Activated naive CD4-positive, alpha-beta T cell treated with anti-CD3 and anti-CD28 coated beads, Interleukin-2, amount 10 ng/mL, durations not matched to agents 7 days and 5 days (primary cell): ENCODE measurements around the gene CDH22.

Source experiments
- CTCF ChIA-PET: fragments of 350-600 bp; sonication (Branson Sonifier 250); formaldehyde crosslinking; loops from one replicate; lab custom pipeline; 2021; ENCODE audit warnings: antibody characterized with exemption; lab: Charles Lee
- DNase-seq: peaks from one replicate; pipeline ENCODE4 v3.0.0-alpha.2; 2020
- H3K27ac Mint-ChIP-seq: one replicate; pipeline ENCODE4 v1.8.0; 2021; ENCODE audit warnings: mild to moderate bottlenecking, moderate library complexity, mixed read lengths
- H3K27me3 Mint-ChIP-seq: one replicate; pipeline ENCODE4 v1.8.0; 2021; ENCODE audit warnings: mild to moderate bottlenecking, mixed read lengths
- H3K36me3 Mint-ChIP-seq: one replicate; pipeline ENCODE4 v1.8.0; 2021; ENCODE audit warnings: mixed read lengths
- H3K4me1 Mint-ChIP-seq: one replicate; pipeline ENCODE4 v1.8.0; 2021; ENCODE audit warnings: mixed read lengths
- H3K4me3 Mint-ChIP-seq: one replicate; pipeline ENCODE4 v1.8.0; 2021; ENCODE audit warnings: mild to moderate bottlenecking, moderate library complexity, mixed read lengths
- H3K9me3 Mint-ChIP-seq: one replicate; pipeline ENCODE4 v1.8.0; 2021; ENCODE audit warnings: mixed read lengths

CDH22 gene

DNA sequence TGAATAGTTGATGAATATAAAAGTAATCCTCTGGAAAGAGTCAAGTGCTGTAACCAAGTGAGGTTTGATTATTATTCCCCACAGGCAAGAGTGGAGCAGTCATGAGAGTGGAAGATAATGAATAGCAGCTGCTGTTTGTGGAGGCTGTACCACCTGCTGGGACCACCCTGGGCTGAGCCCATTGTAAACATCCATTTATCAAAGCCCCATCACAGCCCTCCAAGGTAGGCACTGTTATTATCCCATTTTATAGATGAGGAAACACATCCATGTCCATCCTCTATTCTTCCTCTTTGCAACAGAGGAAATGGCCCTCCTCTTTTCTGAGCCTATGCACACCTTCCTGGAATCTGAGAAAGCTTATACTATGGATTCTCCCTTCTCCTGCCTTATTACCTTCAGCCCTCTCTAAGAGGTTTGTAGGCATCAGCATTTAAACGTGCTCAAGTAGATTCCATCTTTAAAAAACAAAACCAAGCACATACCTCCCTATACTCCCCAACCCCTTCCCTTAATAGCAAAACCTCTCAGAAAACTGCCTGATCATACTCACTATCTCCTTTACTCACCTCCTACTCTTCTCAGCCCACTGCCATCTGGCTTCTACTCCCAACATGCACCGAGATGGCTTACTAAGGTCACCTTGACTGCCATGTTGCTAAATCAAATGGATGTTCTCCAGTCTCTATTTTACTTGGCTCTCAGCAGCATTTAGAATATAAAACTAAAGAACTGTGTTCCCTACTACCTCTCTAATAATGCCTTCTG is 37.1 kb downstream of the CDH22 start:
- no peaks in the 10 kb centered on the region for H3K36me3 Mint-ChIP-seq
- no peak overlapping the region for H3K4me3 Mint-ChIP-seq
- no peak for DNase-seq
- H3K9me3 Mint-ChIP-seq: no peaks in the 10 kb centered on the region
- H3K27me3 Mint-ChIP-seq: peaks cover 48% of the 10 kb centered on the region
- CTCF ChIA-PET: no interaction called here
- H3K27ac Mint-ChIP-seq: no peak overlapping the region
- no peaks in the 10 kb centered on the region for H3K4me1 Mint-ChIP-seq

DNA sequence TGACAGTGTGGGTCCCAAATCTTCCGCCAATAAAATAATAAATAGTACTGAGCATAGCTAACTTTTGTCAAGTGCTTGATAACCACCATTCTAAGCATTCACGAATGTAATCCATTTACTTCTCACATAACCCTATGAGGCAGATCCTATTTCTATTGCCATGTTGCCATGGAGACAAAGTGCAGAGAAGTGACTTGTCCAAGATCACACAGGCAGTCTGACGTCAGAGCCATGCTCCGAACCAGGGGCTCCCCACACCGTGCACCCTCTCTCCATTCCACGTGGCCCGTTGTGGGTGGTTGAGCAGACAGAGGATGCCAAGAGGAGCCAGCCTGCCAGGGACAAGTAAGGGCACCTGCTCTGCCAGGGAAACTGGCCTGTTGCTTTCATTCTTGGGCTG is 38.9 kb downstream of the CDH22 start:
- CTCF ChIA-PET: no interaction called here
- H3K36me3 Mint-ChIP-seq: no peaks in the 10 kb centered on the region
- peaks cover 46% of the 10 kb centered on the region for H3K27me3 Mint-ChIP-seq
- no peak for DNase-seq
- no peak overlapping the region for H3K27ac Mint-ChIP-seq
- peaks cover 3% of the 10 kb centered on the region for H3K9me3 Mint-ChIP-seq
- no peaks in the 10 kb centered on the region for H3K4me1 Mint-ChIP-seq
- H3K4me3 Mint-ChIP-seq: no peak overlapping the region

DNA sequence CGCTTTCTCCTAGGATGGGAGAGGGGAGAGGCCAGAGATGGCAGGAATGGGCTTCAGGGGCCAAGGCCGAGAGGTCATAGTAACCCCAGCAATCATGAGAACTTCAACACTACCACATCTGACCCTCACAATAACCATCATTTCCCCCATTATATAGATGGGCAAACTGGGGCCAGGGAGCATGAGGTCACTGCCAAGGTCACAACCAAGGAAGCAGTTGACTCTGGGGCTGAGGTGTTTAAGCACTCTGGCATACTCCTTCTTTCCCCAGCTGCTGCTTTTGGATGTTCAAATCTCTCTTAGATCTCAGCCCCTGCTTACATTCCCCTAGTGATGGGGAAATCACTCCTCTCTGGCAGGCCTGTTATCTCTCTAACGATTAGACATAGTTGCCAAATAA is 39.6 kb downstream of the CDH22 start:
- Mint-ChIP-seq H3K4me3 (no peak overlapping the region), H3K27ac (no peak overlapping the region), H3K9me3 (peaks cover 3% of the 10 kb centered on the region), H3K36me3 (no peaks in the 10 kb centered on the region), H3K27me3 (peaks cover 44% of the 10 kb centered on the region), H3K4me1 (no peaks in the 10 kb centered on the region)
- DNase-seq: no peak
- CTCF ChIA-PET: no interaction called here

DNA sequence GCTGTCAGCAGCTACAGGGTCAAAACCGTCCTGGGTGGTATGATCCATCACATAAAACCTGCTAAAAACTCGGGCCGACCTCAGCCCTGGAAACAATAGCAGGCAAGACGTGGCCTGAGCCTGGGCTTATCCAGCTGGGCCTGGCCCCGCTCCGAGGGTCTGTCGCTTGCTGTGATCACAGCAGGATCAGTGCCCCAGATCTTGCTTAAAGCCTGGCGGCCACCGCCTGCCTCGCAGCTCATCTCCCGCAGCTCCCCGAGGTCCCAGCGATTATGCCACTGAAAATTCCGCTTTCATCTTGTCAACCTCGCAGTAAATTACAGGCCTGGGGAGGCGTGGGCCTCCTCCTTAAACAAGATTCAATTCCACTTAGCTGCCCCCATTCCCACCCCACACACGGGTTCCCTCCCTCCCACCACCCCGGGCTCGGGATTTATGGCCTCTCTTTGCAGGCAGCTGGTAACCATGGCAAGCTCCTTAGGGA is 40.1 kb downstream of the CDH22 start:
- H3K4me3 Mint-ChIP-seq: no peak overlapping the region
- no peaks in the 10 kb centered on the region for H3K4me1 Mint-ChIP-seq
- DNase-seq: no peak
- H3K27me3 Mint-ChIP-seq: peaks cover 40% of the 10 kb centered on the region
- peaks cover 3% of the 10 kb centered on the region for H3K9me3 Mint-ChIP-seq
- no peak overlapping the region for H3K27ac Mint-ChIP-seq
- CTCF ChIA-PET: no interaction called here
- H3K36me3 Mint-ChIP-seq: no peaks in the 10 kb centered on the region

DNA sequence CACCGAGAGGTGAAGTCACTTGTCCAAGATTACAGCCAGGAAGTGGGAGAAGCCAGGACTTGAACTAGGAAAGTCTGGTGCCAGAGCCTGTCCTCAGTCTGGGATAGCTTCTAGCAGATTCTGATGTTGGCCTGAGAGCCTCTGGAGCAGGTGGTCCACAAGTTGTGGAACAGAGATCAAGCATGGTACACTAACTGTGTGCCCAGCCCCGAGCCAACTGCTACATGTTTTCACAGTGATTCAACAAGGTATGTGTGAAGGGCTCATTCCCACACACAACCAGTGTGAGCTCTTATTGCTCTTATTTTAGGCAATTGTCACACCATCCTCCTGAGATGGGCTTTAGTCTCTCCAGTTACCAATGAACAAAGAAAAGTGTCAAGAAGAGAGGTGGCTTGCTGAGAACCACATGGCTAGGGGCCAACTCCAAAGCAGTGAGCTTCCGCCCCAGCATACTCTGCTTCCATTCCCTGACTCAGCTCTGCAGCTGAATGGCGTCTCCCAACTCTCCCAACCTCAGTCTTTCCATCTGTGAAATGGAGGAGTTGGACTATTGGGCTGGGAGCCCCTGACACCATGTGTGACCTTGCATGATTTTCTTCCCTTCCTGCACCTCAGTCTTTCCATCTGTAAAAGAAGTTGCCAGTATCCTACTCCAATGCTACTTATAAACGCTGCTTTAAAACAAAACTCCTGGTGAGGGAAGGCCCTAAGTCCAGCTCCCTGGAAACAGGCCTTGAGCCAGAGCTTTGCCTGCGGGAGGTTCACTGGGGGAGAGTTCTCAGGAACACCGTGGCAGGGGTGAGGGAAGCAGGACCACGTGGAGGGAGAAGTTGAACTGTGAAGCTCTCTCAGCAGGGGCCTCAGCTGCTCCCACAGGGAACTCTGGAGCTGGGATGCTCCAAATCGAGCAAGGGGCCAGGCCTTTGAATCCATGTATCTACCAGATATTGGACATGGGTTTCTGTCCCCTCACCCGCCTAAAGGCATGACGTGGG is 40.9 kb downstream of the CDH22 start:
- peaks cover 42% of the 10 kb centered on the region for H3K27me3 Mint-ChIP-seq
- H3K9me3 Mint-ChIP-seq: peaks cover 3% of the 10 kb centered on the region
- no peaks in the 10 kb centered on the region for H3K36me3 Mint-ChIP-seq
- H3K27ac Mint-ChIP-seq: no peak overlapping the region
- DNase-seq: no peak
- no peak overlapping the region for H3K4me3 Mint-ChIP-seq
- CTCF ChIA-PET: no interaction called here
- no peaks in the 10 kb centered on the region for H3K4me1 Mint-ChIP-seq

DNA sequence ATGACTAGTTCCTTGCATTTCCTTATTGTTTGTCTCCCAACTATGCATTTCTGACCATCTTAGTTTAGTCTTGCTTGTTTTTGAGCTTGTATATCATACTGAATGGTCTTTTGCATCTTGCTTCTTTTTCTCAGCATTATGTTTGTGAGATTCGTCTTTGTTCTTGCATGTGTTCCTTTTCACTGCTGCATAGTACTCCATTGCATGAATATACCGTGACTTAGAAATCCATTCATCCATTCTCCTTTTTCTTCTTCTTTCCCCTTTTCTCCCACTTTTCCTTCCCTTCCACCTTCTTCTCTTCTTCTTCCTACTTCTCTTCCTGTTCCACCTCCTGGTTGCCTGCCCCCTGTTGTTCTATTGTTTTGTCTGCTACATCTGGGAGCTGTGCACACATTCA is 42.8 kb downstream of the CDH22 start:
- H3K27ac Mint-ChIP-seq: no peak overlapping the region
- H3K4me3 Mint-ChIP-seq: no peak overlapping the region
- DNase-seq: no peak
- H3K9me3 Mint-ChIP-seq: peaks cover 3% of the 10 kb centered on the region
- CTCF ChIA-PET: no interaction called here
- no peaks in the 10 kb centered on the region for H3K4me1 Mint-ChIP-seq
- peaks cover 34% of the 10 kb centered on the region for H3K27me3 Mint-ChIP-seq
- H3K36me3 Mint-ChIP-seq: no peaks in the 10 kb centered on the region

DNA sequence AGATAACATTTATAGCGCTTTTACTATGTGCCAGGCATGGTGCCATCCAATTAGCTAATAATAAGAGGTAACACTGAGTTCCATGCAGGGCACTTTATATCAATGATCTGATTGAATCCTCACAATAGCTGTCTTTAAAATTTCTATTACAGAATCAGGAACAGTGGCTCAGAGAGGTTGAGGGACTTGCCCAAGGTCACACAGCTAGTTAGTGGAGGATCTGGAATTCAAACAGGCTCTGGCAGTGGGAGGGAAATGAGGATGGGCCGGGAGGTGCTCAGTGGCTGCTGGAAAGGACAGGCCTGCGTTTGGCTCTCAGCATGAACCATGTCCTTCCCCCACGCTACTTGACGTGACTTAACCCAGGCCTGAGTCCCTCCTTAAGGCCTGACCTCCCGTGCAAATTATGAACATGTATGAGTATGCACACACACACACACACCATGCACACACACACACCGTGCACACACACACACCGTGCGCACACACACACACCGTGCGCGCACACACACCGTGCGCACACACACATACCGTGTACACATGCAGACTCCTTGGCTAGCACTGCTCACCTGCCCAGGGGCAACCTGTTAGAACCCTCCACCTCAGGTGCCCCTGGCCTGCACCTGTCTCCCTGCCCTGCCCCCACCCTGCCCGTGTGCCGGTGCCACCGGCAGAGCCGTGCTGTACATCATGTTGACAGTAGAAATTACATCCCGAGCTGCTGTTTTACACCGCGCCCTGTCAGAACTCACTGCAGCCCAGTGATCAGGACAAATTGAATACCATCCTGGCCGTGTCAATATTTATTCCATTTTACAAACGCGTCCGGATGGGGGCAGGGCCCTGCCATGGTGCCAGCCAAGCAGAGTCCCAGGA is 43.7 kb downstream of the CDH22 start:
- no peaks in the 10 kb centered on the region for H3K36me3 Mint-ChIP-seq
- H3K27me3 Mint-ChIP-seq: peaks cover 30% of the 10 kb centered on the region
- DNase-seq: no peak
- H3K27ac Mint-ChIP-seq: no peak overlapping the region
- no peaks in the 10 kb centered on the region for H3K4me1 Mint-ChIP-seq
- no peak overlapping the region for H3K4me3 Mint-ChIP-seq
- peaks cover 3% of the 10 kb centered on the region for H3K9me3 Mint-ChIP-seq
- CTCF ChIA-PET: no interaction called here

DNA sequence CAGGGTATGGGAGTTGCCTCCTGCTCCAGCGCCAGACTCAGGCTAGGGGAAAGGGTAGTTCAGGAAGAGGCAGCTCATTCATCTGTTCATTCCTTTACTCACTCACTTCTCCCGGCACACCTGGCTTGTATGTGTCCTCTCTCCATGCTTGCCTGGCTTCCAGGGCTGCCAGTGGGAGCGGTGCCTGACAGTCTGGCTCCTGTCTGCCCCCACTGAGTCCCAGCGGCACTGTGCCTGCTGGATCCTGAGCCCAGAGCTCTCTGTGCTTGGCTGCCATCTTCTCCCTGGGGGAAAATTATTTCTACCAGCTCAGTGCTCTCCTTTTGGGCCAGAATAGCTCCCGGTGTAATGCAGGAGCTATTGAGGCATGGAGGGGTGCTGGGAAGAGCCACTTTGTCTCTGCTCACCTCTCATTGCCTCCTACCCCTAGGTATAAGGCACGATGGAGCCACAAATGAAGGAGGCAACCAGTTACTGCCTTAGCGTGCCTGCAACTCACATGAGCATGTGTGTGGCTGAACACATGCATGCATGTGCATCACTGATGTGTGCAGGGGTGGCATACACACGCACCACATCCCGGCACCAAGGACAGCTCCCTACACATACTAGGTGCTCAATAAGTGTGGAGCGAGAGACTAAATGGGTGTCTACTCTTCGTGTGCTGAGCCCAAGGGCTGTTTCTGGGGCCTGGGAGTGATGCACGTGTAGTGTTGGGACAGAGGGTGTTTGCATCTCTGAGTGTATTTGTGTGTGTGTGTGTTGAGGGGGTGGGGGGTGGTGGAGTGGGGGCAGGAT is 46.6 kb downstream of the CDH22 start:
- CTCF ChIA-PET: no interaction called here
- H3K4me1 Mint-ChIP-seq: no peaks in the 10 kb centered on the region
- no peaks in the 10 kb centered on the region for H3K36me3 Mint-ChIP-seq
- no peak for DNase-seq
- peaks cover 3% of the 10 kb centered on the region for H3K9me3 Mint-ChIP-seq
- H3K27ac Mint-ChIP-seq: no peak overlapping the region
- H3K27me3 Mint-ChIP-seq: peaks cover 23% of the 10 kb centered on the region
- H3K4me3 Mint-ChIP-seq: no peak overlapping the region

DNA sequence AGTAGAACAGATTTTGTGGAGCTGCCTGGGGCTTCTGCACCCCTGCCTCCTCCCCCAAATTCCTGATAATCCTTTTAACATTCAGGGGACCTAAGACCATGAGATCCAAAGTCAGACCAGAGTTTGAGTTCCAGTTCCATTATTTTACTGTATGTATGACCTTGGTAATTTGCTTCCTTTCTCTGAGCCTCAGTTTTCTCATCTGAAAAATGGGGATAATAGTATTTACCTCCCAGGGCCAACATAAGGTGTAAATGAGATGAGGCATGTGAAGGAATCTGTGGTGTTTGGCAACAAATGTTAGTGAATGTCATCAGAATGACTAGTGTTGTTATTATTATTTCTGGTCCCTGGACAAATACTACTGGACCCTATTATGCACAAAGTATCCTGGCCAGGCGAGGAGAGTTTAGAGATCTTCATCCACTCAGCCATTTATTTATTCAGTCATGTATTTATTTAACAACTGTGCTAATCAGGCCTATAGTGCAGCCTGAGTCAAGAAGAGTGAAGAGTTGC is 47.3 kb downstream of the CDH22 start:
- H3K27ac Mint-ChIP-seq: no peak overlapping the region
- H3K4me3 Mint-ChIP-seq: no peak overlapping the region
- CTCF ChIA-PET: no interaction called here
- H3K27me3 Mint-ChIP-seq: peaks cover 18% of the 10 kb centered on the region
- H3K4me1 Mint-ChIP-seq: no peaks in the 10 kb centered on the region
- DNase-seq: no peak
- H3K36me3 Mint-ChIP-seq: no peaks in the 10 kb centered on the region
- H3K9me3 Mint-ChIP-seq: peaks cover 3% of the 10 kb centered on the region

DNA sequence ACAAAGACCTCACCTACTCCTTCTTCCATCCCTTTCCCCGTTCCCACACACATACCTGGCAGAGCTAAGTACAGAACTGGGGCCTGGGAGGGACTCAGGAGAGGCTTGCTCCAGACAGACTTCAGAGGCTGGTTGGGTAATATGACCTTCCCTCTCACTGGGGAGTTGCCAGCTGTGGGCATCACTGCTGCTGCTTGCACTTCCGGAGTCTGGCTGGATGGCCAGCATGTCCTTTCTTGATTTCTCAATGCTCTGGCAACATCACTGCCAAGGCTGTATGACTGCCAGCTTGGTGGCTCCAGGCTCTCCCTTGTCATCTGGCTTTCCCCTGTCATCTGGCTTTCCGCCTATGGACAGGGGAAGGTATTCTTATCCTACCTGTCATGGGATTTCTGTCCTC is 47.8 kb downstream of the CDH22 start:
- Mint-ChIP-seq H3K27me3 (peaks cover 13% of the 10 kb centered on the region), H3K9me3 (peaks cover under 1% of the 10 kb centered on the region), H3K27ac (no peak overlapping the region), H3K36me3 (no peaks in the 10 kb centered on the region), H3K4me3 (no peak overlapping the region), H3K4me1 (no peaks in the 10 kb centered on the region)
- no peak for DNase-seq
- CTCF ChIA-PET: no interaction called here

DNA sequence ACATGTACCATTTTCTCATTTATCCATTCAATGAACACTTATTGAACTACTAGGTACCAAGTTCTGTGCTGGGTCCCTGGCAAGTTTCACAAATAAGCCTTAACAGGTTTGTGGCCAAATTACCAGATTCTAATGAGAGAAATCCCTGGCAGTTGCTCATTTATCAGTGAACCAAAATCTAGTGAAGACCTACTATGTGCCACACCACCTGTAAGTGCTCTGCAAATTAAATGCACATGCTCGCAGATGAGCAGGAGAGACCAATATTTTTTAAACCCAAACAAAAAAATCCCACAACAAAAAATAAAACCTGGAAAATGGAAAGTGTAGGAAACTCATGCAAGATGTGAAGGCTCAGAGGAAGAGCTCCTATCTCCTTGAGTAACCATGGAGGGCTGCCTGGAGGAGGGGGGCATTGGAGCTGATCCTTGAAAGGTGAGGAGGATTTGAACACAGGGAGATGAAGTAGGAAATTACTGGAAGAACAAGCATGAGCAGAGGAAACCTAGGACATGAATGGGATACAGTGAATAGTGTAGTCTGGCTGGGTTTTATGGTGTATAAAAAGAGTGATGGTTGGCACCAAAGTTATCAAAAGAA is 48.9 kb downstream of the CDH22 start:
- no peaks in the 10 kb centered on the region for H3K4me1 Mint-ChIP-seq
- H3K27me3 Mint-ChIP-seq: peaks cover 18% of the 10 kb centered on the region
- no peak for DNase-seq
- CTCF ChIA-PET: no interaction called here
- H3K36me3 Mint-ChIP-seq: no peaks in the 10 kb centered on the region
- H3K27ac Mint-ChIP-seq: no peak overlapping the region
- no peaks in the 10 kb centered on the region for H3K9me3 Mint-ChIP-seq
- no peak overlapping the region for H3K4me3 Mint-ChIP-seq

DNA sequence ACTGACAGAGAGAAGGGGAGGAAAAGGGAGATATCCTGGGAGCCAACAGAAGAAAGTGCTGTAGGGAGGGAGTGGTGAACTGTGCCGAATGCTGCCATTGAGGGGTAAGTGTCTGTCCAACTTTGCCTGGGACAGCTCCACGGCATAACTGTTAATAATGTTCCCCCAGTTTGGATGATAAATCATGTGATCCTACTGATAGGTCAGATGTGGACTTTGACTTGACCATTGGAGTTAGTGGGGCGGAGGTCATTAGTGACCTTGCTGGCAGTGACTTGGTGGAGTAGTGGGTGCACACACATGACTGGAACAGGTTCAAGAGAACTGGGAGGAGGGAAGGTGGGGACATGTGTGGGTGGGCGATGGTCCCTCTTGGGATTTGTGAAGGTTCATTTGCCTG is 50.4 kb downstream of the CDH22 start:
- Mint-ChIP-seq H3K36me3 (no peaks in the 10 kb centered on the region), H3K27me3 (peaks cover 28% of the 10 kb centered on the region), H3K4me3 (no peak overlapping the region), H3K4me1 (no peaks in the 10 kb centered on the region), H3K27ac (no peak overlapping the region), H3K9me3 (no peaks in the 10 kb centered on the region)
- no peak for DNase-seq
- CTCF ChIA-PET: no interaction called here

DNA sequence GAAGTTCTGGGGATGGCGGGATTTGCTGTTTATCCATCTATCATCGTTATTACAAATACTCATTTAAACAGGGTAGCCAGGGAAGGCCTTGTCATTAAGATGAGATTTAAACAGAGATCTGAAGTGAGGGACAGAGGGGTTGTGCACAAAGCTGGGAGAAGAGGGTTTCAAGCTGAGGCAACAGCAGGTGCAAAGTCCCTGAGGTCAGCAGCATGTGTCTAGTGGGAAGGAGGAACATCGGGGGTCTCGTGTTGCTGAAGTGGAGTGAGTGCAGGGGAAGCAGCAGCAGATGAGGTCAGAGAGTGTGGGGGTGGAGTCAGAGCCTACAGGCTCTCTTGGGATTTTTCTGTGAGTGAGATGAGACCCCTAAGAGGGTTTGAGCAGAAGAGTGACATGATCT is 52.0 kb downstream of the CDH22 start:
- no peaks in the 10 kb centered on the region for H3K4me1 Mint-ChIP-seq
- CTCF ChIA-PET: no interaction called here

More for the DNA sequence above, 52.0 kb downstream of the CDH22 start:
- Mint-ChIP-seq H3K9me3 (no peaks in the 10 kb centered on the region), H3K36me3 (no peaks in the 10 kb centered on the region), H3K4me3 (no peak overlapping the region), H3K27me3 (peaks cover 37% of the 10 kb centered on the region), H3K27ac (no peak overlapping the region)
- DNase-seq: no peak
